ENCODE measurements around the gene FAM171A2.
A peak's percentile ranks its signal among the peaks of the same experiment; 100 is the strongest.

FAM171A2 gene

DNA sequence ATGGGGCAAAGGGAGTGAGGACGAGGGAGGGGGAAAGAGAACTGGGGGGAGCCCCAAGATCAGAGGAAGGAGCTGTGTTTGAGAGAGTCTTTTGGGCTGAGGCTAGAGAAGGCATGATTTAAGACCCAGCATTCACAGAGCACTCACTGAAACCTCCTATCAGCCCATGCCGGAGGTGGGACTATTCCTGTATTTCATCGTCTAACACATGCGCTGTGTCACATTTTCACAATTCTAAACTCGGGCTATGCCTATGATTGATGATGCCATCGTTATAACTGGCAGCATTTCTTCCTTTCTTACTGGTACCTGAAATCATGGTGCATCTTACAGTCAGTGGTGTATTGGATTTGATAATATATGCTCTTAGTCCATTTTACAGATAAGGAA lies 3.5 kb downstream of the FAM171A2 start:
- DNase-seq, result no peak

DNA sequence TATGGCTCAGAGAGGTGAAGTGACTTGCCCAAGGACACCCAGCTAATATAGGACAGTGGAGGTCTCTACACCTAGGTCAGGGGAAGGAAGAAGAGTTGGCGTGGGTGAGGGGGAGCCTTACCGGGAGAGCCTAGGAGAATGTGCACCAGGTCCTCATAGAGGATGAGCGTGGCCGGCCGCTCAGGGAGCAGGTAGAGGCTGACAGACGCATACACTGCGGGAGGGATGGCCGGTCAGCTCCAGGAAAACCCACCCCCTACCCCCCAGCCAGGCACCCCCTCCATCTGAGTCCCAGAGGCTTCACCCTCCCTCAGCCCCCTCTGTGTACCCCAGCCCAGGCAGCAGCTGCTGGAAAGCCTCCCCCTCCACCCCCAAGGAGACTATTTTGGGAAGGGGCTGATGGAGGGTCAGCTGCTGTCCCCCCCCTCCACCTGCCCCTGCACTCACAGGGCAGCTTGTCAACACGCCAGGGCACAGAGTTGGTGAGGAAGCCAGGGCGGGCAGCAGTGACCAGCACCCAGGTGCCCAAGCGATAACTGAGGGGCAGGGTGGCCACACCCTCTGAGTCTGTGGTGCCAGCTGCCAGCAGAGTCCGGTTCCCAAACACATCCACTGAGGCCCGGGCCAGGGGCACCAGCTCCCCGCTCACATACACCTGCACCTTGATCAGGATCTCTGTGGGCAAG lies 4.1 kb downstream of the FAM171A2 start:
- DNase-seq, result no peak

DNA sequence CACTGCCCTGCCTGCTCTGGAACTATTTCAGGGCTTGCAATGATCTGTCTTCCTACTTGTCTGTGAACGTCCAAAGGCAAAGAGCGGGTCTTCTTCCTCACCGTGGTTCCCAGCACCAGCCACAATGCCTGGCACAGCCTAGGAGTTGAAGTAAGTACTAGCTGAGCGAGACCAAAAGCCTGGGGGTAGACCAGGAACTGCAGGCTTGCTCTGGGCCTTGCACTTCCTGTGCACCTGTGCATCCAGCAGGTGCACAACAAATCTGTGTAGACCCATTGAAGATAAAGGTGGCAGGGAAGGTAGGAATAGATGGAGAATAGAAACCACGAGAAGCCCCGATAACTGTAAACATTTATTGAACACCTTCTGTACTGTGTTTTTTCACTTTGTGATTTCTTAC lies 4.6 kb downstream of the FAM171A2 start:
- DNase-seq, result no peak

DNA sequence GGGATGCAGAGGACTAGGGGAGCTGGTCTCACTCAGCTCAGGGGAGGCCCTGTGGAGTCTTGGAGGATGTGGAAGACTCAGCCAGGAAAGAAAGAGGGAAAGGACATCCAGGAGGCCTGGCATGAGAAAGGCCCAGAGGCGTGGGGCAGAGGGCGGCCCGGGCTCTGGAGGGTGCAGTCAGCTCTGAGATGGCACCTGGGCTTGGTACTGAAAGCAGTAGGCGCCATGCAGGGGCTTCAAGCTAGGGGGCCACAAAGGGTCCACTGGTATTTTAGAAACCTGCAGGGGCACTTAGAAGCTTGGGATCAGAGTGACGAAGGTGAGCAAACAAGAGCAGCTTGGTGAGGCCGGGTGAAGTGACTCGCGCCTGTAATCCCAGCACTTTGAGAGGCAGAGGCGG lies 5.6 kb downstream of the FAM171A2 start:
- no peak for DNase-seq

DNA sequence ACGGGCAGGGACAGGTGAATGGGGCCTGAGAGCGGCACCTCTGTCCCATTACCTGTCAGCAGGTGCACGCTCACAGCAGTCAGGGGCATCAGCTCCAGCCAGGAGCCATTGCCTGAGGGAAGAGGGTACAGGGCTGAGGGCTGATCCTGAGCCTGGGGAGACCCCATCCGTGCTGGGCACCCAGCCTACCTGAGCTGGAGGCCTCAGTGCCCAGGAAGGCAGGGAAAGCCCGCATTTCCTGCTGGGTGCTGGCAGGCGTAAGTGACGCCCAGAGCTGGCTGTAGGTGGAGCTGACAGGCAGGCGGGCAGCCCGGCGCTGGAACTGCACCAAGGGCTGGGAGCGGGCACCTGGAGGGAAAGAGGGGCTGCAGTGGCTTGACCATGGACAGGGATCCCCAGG lies 7.4 kb downstream of the FAM171A2 start:
- no peak for DNase-seq

DNA sequence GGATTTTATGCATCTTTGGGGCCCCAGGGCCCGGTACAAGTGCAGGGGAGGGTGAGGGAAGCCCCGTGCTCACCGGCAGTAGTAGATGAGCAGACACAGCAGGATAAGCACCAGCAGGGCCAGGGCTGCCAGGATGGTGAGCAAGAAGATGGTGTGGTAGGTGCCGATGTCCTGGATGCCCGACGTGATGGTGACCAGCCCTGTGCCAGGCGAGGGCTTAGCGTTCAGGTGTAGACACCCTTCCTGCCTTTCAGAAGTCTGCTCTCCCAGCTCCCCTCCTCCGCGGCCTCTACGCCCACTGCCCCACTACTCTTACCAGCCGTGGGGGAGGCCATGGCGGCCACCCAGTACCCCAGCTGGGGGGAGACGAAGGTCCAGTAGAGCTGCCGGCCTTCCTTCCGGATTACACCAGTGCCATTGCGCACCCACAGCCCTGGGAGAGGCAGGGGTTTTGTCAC lies 8.0 kb downstream of the FAM171A2 start:
- DNase-seq, result no peak

DNA sequence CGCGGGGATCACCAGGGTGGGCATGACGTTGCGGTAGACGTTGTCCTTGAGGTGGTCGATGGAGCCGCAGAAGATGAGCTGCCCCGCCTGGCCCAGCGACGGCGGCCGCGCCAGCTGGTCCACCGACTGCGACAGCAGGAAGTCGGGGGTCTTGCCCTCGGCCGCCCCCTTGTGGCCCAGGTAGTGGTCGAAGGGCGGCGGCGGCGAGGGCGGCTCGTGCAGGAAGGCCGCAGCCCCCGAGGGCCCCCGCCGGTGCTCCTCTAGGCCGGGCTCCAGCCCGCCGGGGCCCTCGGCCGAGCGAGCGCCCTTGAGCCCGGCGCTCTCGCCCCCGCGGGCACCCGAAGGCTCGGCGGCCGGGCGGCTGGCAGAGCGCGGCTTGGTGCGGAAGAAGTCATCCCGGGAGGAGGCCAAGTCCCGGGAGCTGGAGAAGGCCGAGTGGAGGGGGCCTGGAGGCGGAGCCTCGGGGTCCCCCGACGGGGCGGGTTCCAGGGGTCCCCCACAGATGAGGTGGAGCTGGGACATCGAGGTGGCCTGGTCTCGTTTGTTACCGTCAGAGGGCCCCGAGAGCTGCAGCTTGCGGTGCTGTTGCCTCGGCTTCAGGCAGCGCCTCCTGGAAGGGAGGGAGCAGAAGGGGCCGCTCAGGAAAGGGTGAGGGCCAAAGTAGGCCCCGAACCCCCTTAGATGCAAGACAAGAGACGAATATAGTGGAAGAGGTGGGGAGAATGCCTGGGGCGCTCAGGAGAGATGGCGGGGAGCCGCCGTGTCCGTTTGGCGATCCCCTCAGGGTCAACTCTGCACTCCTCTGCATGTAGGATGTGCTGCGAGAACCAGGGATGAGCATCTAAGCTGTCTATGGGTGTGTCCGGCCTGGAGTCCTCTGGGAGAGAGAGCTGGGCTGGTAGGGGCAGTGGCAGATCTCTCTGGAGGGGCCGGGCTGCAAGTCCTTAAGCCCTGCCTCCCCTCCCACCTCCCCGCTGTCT lies 8.8 kb downstream of the FAM171A2 start:
- DNase-seq, result no peak

DNA sequence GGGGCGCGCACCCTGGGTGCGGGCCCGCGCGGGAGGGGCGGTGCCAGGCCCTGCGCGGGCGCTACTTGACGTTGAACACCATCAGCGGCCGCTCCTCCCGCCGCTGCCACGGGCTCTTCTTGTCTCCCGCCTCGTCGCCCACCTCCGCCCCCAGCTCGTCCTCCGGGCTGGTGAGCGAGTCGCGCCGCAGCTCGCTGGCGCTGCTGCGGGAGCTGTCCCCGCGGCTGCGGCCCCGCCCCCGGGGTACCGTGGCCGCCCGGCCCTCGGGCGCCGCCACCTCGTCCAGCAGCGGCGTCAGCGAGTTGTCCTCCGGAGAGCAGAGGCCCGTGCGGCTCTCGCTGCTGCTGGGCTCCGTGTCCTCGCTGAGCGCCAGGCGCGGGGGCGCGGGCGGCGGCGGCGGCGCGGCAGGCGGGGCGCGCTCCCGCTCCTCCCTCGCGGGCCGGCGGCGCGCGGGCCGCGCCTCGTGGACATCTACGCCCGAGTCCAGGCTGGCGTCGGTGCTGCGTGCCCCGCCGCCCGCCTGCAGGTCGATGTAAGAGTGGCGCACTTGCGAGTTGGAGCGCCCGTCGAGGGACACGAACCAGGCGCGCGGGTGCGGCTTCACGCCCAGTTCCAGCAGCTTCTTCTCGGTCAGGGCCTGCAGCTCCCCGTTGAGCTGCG lies 9.9 kb downstream of the FAM171A2 start:
- DNase-seq, result peak; percentile 33 to 68

DNA sequence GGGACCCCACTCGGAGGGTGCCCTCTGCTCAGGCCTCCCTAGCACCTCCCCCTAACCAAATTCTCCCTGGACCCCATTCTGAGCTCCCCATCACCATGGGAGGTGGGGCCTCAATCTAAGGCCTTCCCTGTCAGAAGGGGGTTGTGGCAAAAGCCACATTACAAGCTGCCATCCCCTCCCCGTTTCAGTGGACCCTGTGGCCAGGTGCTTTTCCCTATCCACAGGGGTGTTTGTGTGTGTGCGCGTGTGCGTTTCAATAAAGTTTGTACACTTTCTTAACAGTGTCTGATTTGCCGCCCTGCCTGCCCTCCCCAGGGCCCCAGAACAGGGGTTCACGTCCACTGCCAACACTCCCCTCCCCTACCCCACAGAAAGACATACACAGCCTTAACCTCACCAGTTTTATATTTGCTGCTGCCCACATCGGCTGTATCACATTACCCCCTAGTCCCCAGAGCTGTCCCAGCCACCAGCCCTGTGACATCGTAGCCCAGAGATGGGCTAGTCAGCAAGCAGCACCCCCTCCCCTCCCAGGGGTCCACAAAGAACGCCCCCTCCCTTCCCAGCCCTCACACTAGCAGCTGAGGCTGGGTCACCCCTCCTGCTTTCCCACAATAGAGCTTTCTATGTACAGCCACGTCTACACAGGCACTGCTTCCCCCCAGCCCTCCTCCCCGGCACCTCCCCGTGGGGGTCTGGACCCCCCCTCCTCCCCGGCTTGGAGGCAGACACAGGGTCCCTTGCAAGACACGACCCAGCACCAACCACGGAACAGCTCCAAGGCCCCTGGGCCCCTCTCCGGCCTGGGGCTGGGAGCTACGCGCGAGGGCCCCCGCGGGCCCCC lies 10.6 kb downstream of the FAM171A2 start:
- DNase-seq, result no peak

DNA sequence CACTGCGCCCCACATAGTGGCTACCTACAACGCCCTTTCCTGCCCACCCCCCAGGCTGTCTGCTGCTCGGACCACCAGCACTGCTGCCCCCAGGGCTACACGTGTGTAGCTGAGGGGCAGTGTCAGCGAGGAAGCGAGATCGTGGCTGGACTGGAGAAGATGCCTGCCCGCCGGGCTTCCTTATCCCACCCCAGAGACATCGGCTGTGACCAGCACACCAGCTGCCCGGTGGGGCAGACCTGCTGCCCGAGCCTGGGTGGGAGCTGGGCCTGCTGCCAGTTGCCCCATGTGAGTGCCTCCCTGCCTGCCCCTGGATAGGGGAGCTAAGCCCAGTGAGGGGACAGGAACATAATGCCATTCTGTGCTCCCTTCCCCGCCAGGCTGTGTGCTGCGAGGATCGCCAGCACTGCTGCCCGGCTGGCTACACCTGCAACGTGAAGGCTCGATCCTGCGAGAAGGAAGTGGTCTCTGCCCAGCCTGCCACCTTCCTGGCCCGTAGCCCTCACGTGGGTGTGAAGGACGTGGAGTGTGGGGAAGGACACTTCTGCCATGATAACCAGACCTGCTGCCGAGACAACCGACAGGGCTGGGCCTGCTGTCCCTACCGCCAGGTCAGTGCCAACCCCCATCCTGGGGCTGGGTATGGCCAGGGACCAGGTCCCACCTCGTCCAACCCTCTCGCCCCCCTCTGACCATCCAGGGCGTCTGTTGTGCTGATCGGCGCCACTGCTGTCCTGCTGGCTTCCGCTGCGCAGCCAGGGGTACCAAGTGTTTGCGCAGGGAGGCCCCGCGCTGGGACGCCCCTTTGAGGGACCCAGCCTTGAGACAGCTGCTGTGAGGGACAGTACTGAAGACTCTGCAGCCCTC lies 11.5 kb downstream of the FAM171A2 start:
- no peak for DNase-seq

DNA sequence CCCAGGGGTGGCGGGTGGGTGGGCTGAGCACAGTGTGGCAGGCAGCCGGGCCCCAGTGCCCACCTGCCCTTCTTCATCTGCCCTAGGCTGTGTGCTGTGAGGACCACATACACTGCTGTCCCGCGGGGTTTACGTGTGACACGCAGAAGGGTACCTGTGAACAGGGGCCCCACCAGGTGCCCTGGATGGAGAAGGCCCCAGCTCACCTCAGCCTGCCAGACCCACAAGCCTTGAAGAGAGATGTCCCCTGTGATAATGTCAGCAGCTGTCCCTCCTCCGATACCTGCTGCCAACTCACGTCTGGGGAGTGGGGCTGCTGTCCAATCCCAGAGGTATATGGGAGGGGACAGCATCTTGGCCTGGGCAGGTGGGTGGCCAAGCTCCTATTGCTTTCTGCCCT lies 12.2 kb downstream of the FAM171A2 start:
- no peak for DNase-seq

DNA sequence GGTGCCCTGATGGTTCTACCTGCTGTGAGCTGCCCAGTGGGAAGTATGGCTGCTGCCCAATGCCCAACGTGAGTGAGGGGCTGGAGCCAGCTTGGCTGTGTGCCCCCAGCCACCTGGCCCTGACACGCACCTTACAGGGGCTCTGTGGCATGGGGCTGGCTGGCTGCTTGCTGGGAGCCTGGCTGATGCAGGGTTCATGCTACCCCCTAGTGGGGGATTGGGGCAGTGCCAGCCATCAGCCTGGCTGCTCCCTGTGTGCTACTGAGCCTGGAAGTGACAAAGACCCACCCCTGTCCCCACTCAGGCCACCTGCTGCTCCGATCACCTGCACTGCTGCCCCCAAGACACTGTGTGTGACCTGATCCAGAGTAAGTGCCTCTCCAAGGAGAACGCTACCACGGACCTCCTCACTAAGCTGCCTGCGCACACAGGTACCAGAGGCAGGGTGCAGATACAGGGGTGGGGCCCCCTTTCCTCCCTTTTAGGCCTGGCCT lies 12.9 kb downstream of the FAM171A2 start:
- peak; percentile 58 to 68 for DNase-seq

DNA sequence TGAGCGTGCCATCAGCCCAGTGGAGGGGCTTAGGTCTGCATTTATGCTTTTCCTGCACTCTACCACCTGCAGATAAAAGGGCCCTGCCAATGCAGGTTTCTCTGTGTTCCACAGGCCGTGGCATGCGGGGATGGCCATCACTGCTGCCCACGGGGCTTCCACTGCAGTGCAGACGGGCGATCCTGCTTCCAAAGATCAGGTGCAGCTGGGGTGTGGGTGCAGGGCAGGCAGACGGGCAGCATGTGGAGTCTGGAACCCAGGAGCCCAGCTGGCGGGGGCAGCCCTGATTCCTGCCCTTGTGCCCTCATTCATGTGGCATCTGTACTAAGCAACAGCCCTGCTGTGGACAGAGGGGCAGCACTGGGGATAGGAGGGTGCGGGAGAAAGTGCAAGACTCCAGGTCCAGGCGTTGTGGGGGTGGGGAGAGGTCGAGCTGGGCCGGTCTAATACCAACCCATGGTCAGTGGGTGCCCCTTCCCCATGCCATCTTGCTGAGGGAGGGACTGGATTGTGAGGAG lies 14.0 kb downstream of the FAM171A2 start:
- DNase-seq, result no peak

DNA sequence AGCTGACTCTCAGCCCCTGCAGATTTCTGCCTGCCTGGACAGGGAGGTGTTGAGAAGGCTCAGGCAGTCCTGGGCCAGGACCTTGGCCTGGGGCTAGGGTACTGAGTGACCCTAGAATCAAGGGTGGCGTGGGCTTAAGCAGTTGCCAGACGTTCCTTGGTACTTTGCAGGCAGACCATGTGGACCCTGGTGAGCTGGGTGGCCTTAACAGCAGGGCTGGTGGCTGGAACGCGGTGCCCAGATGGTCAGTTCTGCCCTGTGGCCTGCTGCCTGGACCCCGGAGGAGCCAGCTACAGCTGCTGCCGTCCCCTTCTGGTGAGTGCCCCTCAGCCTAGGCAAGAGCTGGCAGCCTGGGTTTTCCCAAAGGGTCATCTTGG lies 14.7 kb downstream of the FAM171A2 start:
- DNase-seq, result no peak

DNA sequence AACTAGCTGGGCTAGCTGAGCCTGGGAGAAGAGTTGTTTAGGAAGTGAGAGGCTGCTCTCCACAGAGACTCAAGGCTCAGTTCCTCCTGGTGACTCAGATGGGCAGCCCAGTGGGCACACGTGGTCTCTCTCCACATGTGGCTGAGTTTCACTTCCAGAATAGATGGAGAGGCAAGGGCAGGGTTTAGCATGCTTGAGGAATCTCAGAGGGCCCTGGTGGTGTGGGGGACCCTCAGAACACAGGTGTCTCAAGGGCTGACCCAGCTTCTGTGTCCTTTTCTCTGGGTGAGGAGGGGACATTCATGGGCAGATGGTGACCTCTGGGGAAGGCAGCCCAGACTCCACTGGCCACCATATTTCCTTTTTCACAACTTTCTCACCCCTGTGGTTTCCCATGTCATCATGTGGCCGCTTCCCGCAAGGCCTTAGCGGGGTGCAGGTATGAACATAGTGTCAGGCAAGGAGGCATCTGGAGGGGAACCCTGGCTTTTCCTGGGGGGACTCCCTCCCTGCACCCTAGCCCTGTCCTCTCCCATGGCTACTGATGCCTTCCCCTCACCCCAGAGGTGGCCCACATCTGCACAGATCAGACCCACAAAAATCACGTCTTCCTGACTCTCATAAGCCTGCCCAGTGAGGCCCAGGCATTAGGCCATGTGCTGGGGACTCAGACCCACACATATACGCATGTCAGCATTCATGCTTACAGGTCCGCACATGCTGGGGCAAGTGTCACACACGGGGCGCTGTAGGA lies 15.2 kb downstream of the FAM171A2 start:
- peak; percentile 95 to 96 for DNase-seq

DNA sequence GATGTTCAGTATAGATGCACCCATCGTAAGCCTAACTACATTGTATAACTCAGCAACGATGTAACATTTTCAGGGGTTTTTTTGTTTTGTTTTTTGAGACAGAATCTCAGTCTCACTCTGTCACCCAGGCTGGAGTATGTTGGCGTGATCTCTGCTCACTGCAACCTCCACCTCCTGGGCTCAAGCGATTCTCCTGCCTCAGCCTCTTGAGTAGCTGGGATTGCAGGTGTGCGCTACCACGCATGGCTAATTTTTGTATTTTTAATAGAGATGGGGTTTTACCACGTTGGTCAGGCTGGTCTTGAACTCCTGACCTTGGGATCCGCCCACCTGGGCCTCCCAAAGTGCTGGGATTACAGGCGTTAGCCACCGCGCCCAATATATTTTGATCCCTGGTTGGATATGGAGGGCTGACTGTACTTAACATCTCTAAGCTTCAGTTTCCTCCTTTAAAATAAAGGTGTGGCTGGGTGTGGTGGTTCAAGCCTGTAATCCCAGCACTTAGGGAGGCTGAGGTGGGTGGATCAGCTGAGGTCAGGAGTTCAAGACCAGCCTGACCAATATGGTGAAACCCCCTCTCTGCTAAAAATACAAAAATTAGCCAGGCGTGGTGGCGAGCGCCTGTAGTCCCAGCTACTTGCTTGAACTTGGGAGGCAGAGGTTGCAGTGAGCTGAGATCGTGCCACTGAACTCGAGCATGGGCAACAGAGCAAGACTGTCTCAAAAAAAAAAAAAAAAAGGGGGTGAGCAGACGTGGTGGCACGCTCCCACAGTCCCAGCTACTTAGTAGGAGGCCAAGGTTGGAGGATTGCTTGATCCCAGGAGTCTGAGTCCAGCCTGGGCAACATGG lies 16.2 kb downstream of the FAM171A2 start:
- peak; percentile 22 to 41 for DNase-seq

DNA sequence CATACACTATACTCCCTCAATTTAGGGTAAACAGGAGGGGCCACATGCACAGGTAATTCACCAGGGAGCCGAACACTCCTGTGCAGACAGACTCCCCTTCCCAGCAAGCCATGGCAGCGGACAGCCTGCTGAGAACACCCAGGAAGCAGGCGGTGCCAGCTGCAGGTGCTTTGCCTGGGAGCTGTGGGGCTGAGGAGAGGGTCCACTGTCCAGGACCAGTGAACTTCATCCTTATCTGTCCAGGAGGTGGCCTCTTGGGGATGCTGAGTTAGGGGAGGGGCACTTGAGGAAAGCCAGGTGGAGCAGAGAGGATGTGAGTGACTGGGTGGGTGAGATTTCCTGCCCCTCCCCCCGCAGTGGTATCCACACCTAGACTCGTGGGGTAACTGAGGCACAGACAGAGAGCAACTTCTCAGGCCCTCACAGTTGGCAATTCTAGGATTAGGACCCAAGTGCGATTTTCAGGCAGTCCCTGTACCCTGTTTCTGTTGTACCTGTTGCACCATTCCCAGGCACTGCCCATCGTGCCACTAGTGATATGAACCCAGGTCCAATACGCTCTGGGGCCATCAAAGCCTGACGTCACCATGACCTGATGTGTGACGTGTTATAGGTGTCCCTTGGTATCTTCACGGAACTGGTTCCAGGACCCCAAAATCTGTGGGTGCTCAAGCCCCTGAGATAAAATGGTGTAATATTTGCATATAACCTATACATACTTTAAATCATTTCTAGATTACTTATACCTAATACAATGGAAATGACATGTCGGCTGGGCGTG lies 17.4 kb downstream of the FAM171A2 start:
- no peak for DNase-seq

DNA sequence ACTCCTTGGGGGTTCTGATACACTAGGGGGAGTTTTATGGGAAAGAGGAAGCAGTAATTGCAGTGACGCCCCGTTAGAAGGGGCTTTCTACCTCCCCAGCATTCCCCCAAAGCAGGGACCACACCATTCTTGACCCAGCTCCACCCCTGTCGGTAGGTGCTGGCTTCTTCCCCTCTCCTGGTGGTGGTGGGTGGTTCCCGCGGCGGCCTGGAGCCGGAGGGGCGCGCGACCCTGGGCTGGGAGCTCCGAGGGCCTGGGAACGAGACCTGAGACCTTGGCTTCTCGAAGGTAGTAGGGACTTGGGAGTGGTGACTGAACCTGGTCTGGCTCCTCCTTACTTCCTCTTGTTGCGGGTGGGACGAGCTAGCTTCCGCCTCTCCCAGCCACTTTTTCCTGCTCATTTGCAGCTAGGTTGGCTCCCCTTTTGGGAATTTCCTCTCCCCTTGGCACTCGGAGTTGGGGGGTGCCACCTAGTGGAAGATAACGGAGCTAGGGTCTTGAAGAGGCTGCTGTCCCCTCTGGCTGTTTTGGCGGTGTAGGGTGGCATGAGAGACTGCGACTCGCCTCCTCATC lies 18.1 kb downstream of the FAM171A2 start:
- DNase-seq, result peak; percentile 69 to 81
